GM18867 (cell line): ENCODE data around the gene SPRR2G.
"Not testable (repeated sequence)": the region's sequence is repeated elsewhere in the genome, so short reads cannot be mapped to it uniquely, and the experiment has no call there.

Experiments used
- ATAC-seq: cut with Tn5 transposase; IDR thresholded peaks from one replicate; pipeline ENCODE4 v1.9.1; 2021; ENCODE audit warnings: mild to moderate bottlenecking, moderate library complexity; ENCODE audit not compliant: unreplicated experiment

The SPRR2G gene

DNA sequence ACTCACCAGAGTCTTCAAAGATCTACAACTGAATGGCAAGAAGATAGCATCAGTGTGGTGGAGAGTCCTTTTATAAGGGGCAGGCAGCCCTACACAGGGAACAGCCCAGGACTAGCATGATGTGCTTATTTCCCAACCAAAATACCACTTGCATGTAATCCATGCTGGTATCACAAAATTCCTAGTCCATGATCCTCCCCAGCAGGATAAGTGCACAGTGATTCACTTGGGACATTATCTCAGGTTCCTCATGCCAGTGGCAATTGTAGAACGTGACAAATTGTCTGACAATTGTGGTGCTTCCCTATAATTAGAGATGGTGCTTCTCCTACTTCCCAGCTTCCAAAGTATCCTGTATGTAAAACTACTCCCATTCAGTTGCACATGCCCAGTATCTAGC lies at the start of gene SPRR2G:
SPRR2G (minus strand) TSS at position 45 of the 400 bp plus-strand sequence. CDS start 780 bp downstream, outside the sequence.
- no peak for ATAC-seq

DNA sequence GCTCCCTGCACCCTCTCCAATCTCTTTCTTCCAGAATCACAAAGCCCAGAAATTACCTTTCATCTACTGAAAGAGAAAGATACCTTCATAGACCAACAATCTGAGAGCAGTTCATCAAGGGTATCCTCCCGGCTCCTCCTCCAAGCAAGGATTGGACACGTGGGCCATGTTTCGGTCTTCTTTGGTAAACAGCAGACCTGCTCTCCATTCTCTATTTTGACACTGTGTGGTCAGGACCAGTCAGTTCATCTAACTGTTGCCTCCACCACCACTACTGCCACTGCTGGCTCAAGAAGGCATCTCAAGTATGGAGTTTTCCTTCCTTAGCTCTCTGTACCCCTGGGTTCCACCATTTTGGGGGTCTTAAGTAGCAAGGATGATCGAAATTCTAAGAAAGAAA lies 44.5 kb upstream of the SPRR2G start:
- no peak for ATAC-seq

DNA sequence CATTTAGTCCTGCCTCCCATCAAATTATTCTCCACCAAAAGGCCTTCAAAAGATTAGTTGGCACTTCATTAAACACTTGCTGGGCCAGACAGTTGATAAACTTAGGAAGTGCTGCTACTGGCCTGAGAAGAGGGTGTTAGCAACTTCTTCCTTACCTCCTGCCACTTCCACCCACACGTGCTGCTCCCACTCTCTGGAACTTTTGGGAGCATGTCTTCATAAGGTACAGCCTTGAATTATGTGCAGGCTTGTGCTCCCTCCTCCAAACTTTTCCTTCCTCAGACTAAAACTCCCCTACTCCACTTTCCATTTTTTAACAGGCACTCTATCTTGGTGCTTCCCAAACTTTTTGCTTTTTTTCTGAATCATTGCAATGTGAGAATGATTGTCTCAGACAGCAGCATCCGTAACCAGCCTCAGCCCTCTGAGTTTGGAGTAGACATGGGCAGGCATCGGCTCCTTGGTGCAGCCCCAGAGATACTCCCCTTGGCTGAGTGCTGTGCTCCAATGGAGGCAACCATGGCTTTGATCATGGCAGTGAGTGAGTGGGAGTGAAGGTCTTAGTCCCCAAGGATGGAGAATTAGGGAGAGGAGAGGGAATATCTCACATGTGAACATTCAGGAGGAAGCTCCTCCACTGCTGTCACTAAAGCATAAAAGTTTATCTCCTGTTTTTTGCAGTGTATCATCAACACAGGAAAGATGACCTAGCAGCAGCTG lies 43.8 kb upstream of the SPRR2G start:
- ATAC-seq, result no peak

DNA sequence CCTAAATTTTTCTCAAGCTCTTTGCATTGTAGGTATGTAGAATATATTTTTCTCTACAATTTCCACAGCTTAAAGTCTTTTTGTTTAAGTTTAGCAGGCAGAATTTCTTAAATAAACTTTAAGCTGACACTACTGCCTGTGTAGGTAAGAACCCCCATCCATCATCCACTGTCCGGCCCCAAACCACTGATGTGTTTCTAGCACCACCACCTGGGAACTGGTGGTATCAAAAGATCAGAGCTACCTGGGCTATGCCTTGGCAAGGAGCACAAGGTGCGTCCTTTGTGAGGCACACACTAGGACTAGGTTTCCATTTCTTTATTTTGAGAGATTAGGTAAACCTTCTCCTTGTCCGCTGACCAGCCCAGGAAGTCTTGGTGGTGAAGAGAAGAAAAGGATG lies 42.0 kb upstream of the SPRR2G start:
- no peak for ATAC-seq

DNA sequence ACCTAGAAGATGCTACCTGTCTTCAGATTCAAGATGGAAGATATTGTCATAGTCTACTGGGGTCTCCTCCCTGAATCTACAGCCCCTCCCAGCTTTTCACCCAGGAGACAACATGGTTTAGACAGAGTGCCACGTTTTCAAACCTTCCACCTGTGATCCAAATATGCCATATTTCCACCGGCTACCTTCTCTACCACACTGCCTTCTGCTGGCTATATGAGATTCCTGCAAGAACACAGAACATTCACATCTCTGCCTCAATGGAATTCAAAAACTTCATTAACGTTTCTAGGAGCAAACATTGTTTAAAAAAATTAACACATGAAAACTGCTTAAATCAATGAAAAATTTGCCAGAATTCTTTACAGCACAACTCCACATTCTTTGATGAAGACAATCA lies 39.7 kb upstream of the SPRR2G start:
- no peak for ATAC-seq

DNA sequence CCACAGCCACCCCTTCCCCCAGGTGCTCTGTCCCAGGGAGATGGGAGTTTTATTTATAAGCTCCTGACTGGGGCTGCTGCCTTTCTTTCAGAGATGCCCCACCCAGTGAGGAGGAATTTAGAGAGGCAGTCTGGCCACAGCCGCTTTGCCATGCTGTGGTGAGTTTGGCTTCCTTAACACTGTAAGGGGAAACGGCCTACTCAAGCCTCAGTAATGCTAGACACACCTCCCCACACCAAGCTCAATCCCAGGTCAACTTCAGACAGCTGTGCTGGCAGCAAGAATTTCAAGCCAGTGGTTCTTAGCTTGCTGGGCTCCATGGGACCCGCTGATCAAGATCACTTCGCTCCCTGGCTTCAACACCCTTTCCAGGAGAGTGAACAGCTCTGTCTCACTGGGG lies 37.6 kb upstream of the SPRR2G start:
- ATAC-seq, result not testable (repeated sequence)

DNA sequence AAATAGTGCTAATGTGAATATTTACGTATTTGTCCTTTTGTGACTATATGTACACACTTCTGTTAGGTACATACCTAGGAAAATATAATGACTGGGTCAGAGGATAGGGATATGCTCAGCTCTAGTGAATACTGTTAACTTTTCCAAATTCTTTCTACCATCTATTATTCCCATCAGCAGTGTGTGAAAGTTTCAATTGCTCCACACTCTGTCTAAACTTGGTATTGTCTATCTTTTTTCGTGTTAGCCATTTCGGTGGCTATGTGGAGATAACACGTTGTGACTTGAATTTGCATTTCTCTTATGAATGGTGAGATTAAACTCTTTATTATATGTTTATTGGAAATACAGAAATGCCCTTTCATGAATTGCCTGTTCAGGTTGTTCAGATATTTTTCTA lies 29.9 kb upstream of the SPRR2G start:
- ATAC-seq, result no peak

DNA sequence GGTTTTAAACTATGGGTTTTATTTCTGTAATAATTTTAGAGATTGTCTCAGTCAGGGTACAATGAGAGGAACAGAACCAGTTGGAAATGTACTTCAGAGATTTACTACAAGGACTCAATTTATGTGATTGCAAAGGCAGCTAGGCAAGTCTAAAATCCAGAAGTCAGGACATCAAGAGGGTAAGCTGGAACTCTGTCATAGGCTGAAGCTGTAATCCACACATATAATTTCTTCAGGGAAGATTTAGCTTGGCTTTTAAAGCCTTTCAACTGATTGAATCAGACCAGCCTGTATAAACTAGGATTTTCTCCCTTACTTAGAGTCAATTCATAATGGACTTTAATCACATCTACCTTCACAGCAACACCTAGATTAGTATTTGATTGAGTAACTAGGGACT lies 28.2 kb upstream of the SPRR2G start:
- no peak for ATAC-seq

DNA sequence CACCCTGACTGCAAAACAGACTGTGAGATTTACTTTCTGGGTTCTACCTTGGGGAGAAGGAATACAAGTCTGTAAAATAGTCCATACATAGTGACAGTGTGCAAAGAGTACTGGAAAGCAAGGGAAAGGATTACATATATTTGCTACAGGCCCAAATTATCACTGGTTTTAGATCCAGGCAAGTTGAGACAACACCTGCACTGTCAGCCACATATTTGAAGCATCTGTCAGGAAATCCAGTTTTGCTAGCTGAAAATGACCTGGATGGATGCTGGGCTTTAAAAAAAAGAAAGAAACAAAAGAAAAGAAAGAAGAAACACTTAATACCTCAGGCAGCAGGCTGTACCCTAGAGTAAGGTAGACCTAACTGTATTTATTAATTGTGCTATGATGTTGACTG lies 23.9 kb upstream of the SPRR2G start:
- no peak for ATAC-seq

DNA sequence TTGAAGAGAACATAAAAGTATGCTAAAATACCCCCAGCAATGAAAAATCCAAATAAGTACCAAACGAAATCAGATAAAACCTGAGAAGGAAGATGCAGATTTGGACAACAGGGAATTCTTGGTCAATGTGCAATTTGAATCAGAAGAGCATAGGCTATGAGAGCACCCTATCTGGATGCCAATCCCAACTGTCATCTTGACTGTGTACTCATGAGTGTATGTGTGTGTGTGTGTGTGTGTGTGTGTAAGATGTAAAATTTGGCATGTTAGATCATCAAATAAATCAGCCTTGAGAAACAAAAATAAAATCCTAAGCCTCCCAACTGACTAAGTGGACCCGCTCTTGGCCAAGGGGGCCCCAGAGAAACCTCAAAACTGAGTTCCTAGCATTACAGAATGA lies 18.0 kb upstream of the SPRR2G start:
- no peak for ATAC-seq

DNA sequence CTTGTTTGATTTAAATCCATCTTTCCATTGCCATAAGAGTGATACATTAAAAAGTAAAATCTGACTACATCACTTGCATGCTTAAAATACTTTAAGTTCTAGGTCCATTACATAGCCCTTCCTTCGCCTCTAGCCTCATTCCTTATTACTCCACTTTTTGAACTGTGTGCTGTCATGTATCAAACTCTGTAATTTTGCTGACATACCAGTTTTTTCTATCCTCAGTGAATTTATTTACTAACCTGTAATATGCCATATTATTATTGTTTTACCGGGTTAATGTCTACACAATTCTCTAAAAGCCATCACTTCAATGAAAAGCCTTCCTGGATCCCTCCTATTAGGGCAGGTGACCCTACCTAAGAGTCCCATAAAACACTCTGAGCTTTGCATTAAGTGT lies 4.9 kb upstream of the SPRR2G start:
- ATAC-seq, result no peak

DNA sequence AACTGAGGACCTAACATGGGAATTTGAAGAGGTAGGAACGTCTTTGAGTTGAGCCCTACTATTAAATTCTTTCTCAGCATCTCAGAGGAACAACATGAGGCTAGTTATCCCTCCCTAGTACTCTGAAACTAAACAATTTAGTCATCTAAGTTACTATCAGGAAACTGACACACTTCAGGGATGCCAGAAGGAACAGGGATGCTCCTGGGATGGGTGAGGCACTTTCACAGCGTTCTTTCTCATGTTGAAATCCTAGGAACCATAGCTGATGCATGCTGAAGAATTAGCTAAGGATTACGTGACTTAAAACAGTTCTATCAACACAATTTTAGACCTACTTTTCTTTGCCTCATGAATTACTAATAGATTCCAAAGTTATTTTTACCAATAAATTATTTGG lies 1.8 kb upstream of the SPRR2G start:
- no peak for ATAC-seq

DNA sequence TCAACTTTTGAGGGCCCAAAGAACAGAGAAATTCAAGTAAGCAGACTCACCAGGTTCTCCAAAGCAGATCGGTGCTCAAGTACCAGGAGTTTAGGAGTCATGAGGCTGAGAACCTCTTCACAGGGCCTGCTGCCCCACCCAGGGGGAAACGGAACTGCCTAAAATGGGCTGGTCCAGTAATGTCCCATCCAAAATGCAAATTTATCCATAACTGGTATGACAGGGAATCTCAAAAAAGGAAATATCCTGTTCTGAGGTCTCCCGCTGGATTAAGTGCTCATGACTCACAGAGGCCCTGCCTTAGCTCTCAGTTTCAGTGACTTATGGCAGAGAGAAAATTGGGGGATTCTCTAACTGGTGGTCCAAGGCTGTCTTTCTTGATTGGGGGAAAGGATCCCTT lies 9.3 kb downstream of the SPRR2G start:
- ATAC-seq, result no peak

DNA sequence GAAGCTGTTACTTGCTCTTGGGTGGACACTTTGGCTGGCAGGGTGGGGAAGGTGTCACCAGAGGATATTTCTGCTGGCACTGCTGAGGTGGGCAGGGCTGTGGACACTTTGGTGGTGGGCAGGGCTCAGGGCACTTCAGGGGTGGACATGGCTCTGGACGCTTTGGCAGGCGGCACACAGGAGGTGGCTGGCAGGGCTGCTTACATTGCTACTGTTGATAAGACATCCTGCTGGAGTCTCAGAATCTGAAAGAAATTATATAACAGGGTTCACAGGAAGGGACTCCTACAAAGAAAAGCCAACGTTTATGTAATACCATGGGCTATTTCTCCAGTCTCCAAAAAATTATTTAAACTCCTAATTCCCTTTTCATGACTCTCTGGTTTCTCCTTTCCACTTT lies 10.2 kb downstream of the SPRR2G start:
- ATAC-seq, result no peak

DNA sequence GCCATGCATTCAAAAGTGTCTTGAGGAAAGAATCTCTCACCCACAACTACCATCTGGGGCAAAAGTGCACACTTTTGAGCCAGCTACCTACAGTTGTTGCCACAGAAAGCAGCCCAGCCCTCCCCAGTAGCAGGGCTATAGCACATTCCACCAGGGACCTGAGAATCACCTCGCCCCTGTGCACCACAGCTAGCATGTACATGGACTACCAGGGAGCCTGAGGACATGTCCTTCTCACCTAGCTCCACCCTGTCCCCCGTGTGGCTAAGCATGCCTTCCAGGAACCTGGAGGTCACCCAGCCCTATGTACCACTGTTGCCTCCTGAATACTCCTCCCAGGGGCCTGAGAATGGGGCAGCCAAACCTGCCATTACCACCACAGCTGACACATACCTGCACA lies 16.9 kb downstream of the SPRR2G start:
- no peak for ATAC-seq

DNA sequence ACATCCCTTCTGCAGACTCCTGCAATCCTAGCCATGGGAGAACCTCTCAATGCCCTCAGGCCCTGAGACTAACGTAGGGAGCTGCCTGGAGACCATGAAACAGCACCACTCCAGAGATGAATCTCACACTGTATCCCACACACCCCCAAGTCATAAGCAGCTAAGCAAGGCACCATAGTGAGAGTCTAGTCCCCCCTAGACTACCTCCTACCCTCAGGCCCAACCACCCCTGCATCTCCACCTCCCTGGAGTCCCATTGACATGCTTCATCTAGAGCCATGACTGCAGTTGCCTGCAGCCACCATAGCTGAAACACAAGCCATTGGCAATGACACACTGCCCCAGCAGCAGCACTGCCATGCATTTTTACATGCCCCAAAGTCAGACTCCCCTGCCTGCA lies 17.4 kb downstream of the SPRR2G start:
- ATAC-seq, result no peak

DNA sequence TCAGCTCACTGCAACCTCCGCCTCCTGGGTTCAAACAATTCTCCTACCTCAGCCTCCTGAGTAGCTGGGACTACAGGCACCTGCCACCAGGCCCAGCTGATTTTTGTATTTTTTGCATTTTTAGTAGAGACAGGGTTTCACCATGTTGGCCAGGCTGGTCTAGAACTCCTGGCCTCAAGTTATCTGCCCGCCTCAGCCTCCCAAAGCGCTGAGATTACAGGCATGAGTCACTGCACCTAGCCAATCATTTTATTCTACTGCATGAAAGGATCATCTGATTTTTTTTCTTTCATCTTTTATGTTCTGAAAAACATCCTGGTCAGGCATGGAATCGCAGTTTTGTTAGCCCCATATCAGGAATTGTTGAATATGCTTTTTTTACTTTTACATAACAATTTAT lies 22.0 kb downstream of the SPRR2G start:
- ATAC-seq, result not testable (repeated sequence)

DNA sequence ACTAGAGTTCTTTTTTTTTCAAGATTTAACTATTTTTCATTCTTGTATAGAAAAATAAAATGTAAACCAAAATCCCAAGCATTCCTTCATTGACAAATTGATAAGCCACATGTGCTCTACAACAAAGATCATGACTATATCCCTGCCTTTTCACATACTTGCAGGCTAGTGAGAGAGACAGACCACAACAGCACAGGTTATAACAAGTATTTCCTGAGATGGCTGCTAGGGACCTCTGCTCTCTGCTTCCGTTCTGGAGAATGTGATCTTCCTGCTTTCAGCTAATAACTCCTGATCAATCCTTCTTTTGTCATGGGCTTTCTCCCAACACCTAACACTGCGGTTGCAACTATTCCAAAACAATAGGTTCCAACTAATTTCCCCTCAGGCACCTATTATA lies 23.4 kb downstream of the SPRR2G start:
- ATAC-seq, result no peak

DNA sequence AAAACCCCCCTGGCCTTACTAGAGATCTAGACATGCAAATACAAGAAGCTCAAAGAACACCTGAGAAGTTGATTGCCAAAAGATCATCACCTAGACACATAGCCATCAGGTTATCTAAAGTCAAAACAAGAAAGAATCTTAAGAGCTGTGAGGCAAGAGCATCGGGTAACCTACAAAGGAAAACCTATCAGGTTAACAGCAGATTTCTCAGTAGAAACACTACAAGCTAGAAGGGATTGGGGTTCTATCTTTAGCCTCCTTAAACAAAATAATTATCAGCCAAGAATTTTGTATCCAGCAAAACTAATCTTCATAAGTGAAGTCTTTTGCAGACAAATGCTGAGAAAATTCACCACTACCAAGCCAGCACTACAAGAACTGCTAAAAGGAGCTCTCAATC lies 25.2 kb downstream of the SPRR2G start:
- ATAC-seq, result no peak

DNA sequence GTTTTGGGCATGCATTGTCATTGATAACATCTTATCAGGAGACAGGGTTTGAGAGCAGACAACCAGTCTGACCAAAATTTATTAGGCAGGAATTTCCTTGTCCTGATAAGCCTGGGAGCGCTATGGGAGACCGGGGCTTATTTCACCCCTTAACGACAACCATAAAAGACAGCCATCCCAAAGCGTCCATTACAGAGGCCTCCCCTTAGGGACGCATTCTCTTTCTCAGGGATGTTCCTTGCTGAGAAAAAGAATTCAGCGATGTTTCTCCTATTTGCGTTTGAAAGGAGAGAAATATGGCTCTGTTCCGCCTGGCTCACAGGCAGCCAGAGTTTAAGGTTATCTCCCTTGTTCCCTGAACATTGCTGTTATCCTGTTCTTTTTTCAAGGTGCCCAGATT lies 26.9 kb downstream of the SPRR2G start:
- ATAC-seq, result not testable (repeated sequence)

DNA sequence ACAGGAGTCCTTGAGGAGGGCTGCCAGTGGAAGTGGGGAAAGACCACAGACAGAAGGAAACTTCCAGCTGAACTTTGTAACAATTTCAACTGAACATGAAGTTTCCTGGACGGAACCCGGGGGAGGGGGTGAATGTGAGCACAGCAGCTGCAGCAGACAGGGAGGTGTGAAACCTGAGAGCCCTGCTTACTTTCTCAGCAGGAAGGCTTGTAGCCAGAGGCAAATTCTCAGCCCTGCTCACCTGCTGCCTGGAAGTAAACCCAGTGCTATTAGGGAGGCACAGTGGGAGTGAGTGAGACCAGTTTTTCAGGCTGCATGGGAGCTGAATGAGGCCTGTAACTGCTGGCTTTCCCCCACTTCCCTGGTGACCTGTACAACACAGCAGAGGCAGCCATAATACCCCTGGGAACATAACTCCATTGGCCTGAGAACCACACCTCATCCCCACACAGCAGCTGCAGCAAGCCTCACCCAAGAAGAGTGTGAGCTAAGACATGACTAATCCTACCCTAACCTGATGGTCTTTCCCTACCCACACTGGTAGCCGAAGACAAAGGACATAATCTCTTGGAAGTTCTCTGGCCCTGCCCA lies 27.8 kb downstream of the SPRR2G start:
- no peak for ATAC-seq

DNA sequence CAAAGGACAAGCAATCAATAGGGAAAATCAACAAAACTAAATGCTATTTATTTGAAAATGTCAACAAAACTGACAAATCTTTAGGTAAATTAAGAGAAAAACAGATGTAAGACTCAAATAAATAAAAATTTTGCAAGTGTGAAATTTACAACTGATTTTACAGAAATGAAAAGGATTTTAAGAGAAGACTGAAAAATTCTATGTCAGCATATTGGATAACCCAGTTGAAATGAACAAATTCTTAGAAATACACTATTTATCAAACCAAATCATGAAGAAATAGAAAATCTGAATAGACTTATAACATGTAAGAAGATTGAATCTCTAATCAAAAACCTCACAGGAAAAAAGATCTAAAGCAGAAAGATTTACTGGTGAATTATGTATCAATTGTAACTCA lies 29.7 kb downstream of the SPRR2G start:
- no peak for ATAC-seq

DNA sequence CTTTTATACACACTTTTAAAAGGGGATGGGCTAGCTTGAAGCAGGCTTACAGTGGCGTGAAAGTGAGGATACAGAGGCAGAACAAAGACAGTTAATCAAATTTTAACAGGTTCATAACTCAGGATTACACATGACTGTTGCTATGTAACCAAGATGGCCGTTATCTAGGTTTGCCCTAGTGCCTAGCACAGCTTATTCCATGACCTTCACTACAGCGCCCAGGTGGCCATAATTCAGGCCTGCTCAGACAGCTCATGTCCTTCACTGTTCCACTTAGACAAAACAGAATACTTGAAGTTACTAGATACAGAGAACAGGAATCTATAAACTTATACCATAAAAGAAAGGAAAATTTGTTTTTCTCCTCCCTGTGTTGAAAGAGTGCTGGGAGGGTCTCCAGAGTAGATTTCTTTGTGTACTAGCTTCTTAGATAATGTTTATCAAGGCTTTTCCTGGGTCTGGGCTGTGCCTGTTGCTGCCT lies 31.2 kb downstream of the SPRR2G start:
- ATAC-seq, result no peak
